C4-2B (cell line): ENCODE results near the gene ADCY2.

Experiments used
- ZFX ChIP-seq: fragments of 450-650 bp; IDR thresholded peaks from 2 replicates; pipeline ENCODE4 v1.6.1; 2017
- TF ChIP-seq, protein P1 (sequence below): fragments of 450-650 bp; conservative IDR thresholded peaks from 2 replicates; pipeline ENCODE4 v1.5.1; 2017; ENCODE audit warnings: mild to moderate bottlenecking

- TF ChIP-seq, protein P1, sequence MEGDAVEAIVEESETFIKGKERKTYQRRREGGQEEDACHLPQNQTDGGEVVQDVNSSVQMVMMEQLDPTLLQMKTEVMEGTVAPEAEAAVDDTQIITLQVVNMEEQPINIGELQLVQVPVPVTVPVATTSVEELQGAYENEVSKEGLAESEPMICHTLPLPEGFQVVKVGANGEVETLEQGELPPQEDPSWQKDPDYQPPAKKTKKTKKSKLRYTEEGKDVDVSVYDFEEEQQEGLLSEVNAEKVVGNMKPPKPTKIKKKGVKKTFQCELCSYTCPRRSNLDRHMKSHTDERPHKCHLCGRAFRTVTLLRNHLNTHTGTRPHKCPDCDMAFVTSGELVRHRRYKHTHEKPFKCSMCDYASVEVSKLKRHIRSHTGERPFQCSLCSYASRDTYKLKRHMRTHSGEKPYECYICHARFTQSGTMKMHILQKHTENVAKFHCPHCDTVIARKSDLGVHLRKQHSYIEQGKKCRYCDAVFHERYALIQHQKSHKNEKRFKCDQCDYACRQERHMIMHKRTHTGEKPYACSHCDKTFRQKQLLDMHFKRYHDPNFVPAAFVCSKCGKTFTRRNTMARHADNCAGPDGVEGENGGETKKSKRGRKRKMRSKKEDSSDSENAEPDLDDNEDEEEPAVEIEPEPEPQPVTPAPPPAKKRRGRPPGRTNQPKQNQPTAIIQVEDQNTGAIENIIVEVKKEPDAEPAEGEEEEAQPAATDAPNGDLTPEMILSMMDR = no peak
- no peak for TF ChIP-seq ZFX
Observed at GRCh38 chr5:7755958-7756357, 360.0 kb downstream of the ADCY2 start.
